CD14-positive monocyte (primary cell): ENCODE data around the gene BMERB1. TPM values are rescaled to one million over a fixed set of nuclear protein-coding genes. Genes with fewer than 3 reads are reported as not detected.
"Not testable (repeated sequence)": the region's sequence is repeated elsewhere in the genome, so short reads cannot be mapped to it uniquely, and the experiment has no call there.

Experiments
- DNase-seq, 3 donors: peaks; one replicate each; pipeline ENCODE4 v3.0.0-alpha.2; 2011 to 2022
- H2AFZ ChIP-seq: 2 replicates; pipeline ENCODE4 v1.6.0; 2012; ENCODE audit warnings: mild to moderate bottlenecking, low read depth, low read length, inconsistent platforms; ENCODE audit not compliant: insufficient read depth, poor library complexity, severe bottlenecking
- H3K27ac ChIP-seq, 2 donors: 1 replicate in 1 of 2; 2 replicates in 1 of 2; pipeline ENCODE4 v1.5.1; 2012 to 2013; ENCODE audit warnings: low read length in 2 of 2, control low read depth in 1 of 2, inconsistent platforms in 1 of 2, low read depth in 1 of 2, mild to moderate bottlenecking in 1 of 2
- H3K27me3 ChIP-seq, 2 donors: one replicate each; pipeline versions ENCODE4 v1.6.0 to v1.6.1; 2011 to 2013; ENCODE audit warnings: low read length in 2 of 2; ENCODE audit not compliant: control insufficient read depth in 2 of 2, insufficient read depth in 2 of 2
- H3K36me3 ChIP-seq, 2 donors: replicated peaks in 1 of 2; 1 replicate in 1 of 2; 2 replicates in 1 of 2; pipeline versions ENCODE4 v1.5.1 to v1.6.1; 2012 to 2013; ENCODE audit warnings: low read length in 2 of 2, control low read depth in 1 of 2, inconsistent platforms in 1 of 2, mild to moderate bottlenecking in 1 of 2; ENCODE audit not compliant: insufficient read depth in 2 of 2, control insufficient read depth in 1 of 2
- H3K4me1 ChIP-seq, 2 donors: 1 replicate in 1 of 2; 2 replicates in 1 of 2; pipeline versions ENCODE4 v1.5.1 to v1.6.1; 2012 to 2013; ENCODE audit warnings: low read length in 2 of 2, control low read depth in 1 of 2, inconsistent platforms in 1 of 2, mild to moderate bottlenecking in 1 of 2, moderate library complexity in 1 of 2; ENCODE audit not compliant: insufficient read depth in 2 of 2, control insufficient read depth in 1 of 2
- H3K4me2 ChIP-seq: replicated peaks from 2 replicates; pipeline ENCODE3; 2012; ENCODE audit warnings: low read length, moderate library complexity, mild to moderate bottlenecking; ENCODE audit not compliant: poor library complexity, severe bottlenecking; ENCODE audit errors: extremely low read depth
- H3K4me3 ChIP-seq, 3 experiments: fragments of 200-600 bp in 1 of 3; sonication (generic) in 1 of 3; replicated peaks in 1 of 3; 1 replicate in 2 of 3; 2 replicates in 1 of 3; pipeline ENCODE4 v1.5.1; 2011 to 2013; ENCODE audit warnings: low read length in 3 of 3, mild to moderate bottlenecking in 3 of 3, control low read depth in 2 of 3, low read depth in 2 of 3, inconsistent platforms in 1 of 3, moderate library complexity in 1 of 3
- H3K79me2 ChIP-seq: 2 replicates; pipeline ENCODE4 v1.6.0; 2012; ENCODE audit warnings: mild to moderate bottlenecking, control low read depth, inconsistent platforms, low read length, moderate library complexity; ENCODE audit not compliant: insufficient read depth
- H3K9ac ChIP-seq: 2 replicates; pipeline ENCODE4 v1.6.0; 2017; ENCODE audit warnings: low read length, mild to moderate bottlenecking; ENCODE audit not compliant: insufficient read depth, poor library complexity, severe bottlenecking
- H3K9me3 ChIP-seq, 2 donors: replicated peaks in 1 of 2; 1 replicate in 1 of 2; 2 replicates in 1 of 2; pipeline versions ENCODE4 v1.5.1 to v1.6.1; 2012 to 2013; ENCODE audit warnings: low read length in 2 of 2, control low read depth in 1 of 2; ENCODE audit not compliant: control insufficient read depth in 1 of 2, insufficient read depth in 1 of 2
- H4K20me1 ChIP-seq: 2 replicates; pipeline ENCODE4 v1.6.0; 2012; ENCODE audit warnings: mild to moderate bottlenecking, low read length, control low read depth, moderate library complexity; ENCODE audit not compliant: insufficient read depth
- H3K27ac Mint-ChIP-seq, 7 donors: one replicate each; pipeline ENCODE4 v1.8.0; 2020; ENCODE audit warnings: mild to moderate bottlenecking in 7 of 7, mixed read lengths in 7 of 7, moderate library complexity in 6 of 7, inconsistent platforms in 2 of 7
- H3K27me3 Mint-ChIP-seq, 3 donors: one replicate each; pipeline ENCODE4 v1.8.0; 2021 to 2022; ENCODE audit warnings: low read depth in 3 of 3, mild to moderate bottlenecking in 3 of 3, mixed read lengths in 3 of 3, moderate library complexity in 3 of 3, inconsistent platforms in 1 of 3
- H3K36me3 Mint-ChIP-seq, 2 donors: one replicate each; pipeline ENCODE4 v1.8.0; 2020; ENCODE audit warnings: mixed read lengths in 2 of 2, inconsistent platforms in 1 of 2, mild to moderate bottlenecking in 1 of 2
- H3K4me1 Mint-ChIP-seq: one replicate; pipeline ENCODE4 v1.8.0; 2020; ENCODE audit warnings: mild to moderate bottlenecking, mixed read lengths
- H3K4me3 Mint-ChIP-seq, 2 donors: one replicate each; pipeline ENCODE4 v1.8.0; 2020; ENCODE audit warnings: mild to moderate bottlenecking in 2 of 2, mixed read lengths in 2 of 2, moderate library complexity in 1 of 2
- H3K9me3 Mint-ChIP-seq, 7 donors: one replicate each; pipeline ENCODE4 v1.8.0; 2020 to 2022; ENCODE audit warnings: mixed read lengths in 7 of 7, mild to moderate bottlenecking in 6 of 7, moderate library complexity in 6 of 7, inconsistent platforms in 2 of 7
- WGBS: methylation state at CpG from one replicate; pipeline ENCODE4 v1.1.5; 2013; ENCODE audit warnings: missing lambda C conversion rate; ENCODE audit not compliant: insufficient coverage; 5-methylcytosine and 5-hydroxymethylcytosine counted together
- intact Hi-C, 2 donors: fragments of 100-400 bp; cut with micrococcal nuclease; formaldehyde crosslinking; loops; one replicate each; pipeline versions ENCODE4 v1.15.0 to v1.15.1; 2023
- polyA minus RNA-seq: library from RNA; depleted of rRNA, polyadenylated mRNA; stranded (reverse); fragments of >200 nt; gene quantifications from 2 replicates; pipeline ENCODE4 v1.2.3, GENCODE V29; 2012
- polyA plus RNA-seq, 3 donors: library from polyadenylated mRNA; depleted of rRNA in 1 of 3; unstranded in 2 of 3; stranded (reverse) in 1 of 3; fragments of 300-500 nt in 2 of 3; fragments of >200 nt in 1 of 3; fragmentation: Illumina TruSeq in 2 of 3; gene quantifications; 1 replicate in 2 of 3; 2 replicates in 1 of 3; pipeline ENCODE4 v1.2.3, GENCODE V29; 2012 to 2021
- total RNA-seq, 12 experiments: library from RNA in 1 of 12; stranded (reverse) in 1 of 12; fragments of 120-200 nt in 1 of 12; gene quantifications; one replicate each; pipeline ENCODE4 v1.2.4 and lab custom pipeline; 2013 to 2026; ENCODE audit warnings: mixed read lengths in 6 of 12, inconsistent platforms in 1 of 12
- TF ChIP-seq, protein P1 (sequence below): fragments of 200-600 bp; IDR thresholded peaks from one replicate; pipeline ENCODE4 v1.8.0; 2022; ENCODE audit warnings: antibody characterized with exemption, mild to moderate bottlenecking

The BMERB1 gene
- 0.27 TPM for total RNA-seq (2013)
- polyA plus RNA-seq, result under 1 TPM; 0.11 to 0.28 (median 0.11) TPM
- polyA minus RNA-seq, result 0.14 and 0.96 TPM in 2 replicates
- 0 to 2.6 (median 0.25) reads per million in 11 experiments for total RNA-seq (lab: John Stamatoyannopoulos, UW)

DNA sequence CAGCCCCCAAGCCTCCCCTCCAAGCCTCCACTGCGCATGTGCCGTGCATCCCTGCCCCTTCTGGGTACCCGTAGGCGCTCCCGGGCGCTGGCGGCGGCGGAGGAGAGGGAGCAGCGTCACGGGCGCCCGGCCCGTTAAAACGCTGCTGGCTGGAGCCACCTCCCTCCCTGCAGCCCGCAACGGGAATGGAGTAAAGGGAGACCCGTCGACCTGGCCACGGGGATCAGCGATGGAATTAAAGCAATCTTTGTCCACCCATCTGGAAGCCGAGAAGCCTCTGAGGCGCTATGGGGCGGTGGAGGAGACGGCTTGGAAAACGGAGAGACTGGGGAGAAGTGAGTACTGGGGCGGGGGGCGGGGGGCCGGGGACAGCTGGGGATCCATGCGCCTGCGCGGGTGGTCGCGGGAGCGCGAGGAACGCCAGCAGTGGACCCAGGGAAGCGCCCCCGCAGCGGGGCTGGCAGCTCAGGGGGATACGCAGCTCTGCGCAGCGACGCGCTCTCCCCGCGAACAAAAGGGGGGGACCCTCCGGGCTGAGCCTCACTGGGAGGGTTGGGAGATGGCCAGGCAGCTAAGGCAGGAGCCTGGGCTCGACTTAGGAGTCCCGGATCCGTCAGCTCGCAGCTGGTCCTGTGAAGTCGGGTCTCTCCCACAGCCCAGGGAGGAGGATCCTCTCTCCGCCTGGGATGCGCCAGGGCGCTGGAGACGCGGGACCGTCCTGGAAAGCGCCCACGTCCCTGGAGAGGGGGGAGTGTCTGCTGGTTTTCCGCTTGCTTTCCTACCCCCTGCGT is at the start of gene BMERB1:
Gene BMERB1, plus strand, starts transcription at position 164 of the 791 bp plus-strand sequence. Its CDS starts 66 bp downstream, at position 230.
- no peaks in the 10 kb centered on the region for H3K36me3 Mint-ChIP-seq
- WGBS, result under 1% methylated on average over 34 of the region's 63 CpGs
- H3K4me3 Mint-ChIP-seq, result peak within 1 kb of the TSS; percentile 61 to 79
- H3K27ac ChIP-seq, result no peak within 1 kb of the TSS
- H3K27me3 ChIP-seq, result peaks cover 31 to 44% of the 10 kb centered on the region in 2 donors
- H3K4me1 Mint-ChIP-seq, result peaks cover 11% of the 10 kb centered on the region
- H4K20me1 ChIP-seq, result no peaks in the 10 kb centered on the region
- peak within 1 kb of the TSS; percentile 28 for H3K4me2 ChIP-seq
- H3K79me2 ChIP-seq, result no peaks in the 10 kb centered on the region
- H3K9me3 ChIP-seq, result peaks cover 0 to 6% of the 10 kb centered on the region in 2 donors
- peaks cover 4 to 14% of the 10 kb centered on the region in 2 donors for H3K4me1 ChIP-seq
- peaks cover 0 to 6% (median 0%) of the 10 kb centered on the region in 7 donors for H3K9me3 Mint-ChIP-seq
- no peak within 1 kb of the TSS for H3K27ac Mint-ChIP-seq
- H3K27me3 Mint-ChIP-seq, result peaks cover 34 to 40% (median 39%) of the 10 kb centered on the region in 3 donors
- peak within 1 kb of the TSS in 1 of 3 experiments; percentile 12 for H3K4me3 ChIP-seq
- intact Hi-C loops, result no loop called here
- TF ChIP-seq, protein P1, sequence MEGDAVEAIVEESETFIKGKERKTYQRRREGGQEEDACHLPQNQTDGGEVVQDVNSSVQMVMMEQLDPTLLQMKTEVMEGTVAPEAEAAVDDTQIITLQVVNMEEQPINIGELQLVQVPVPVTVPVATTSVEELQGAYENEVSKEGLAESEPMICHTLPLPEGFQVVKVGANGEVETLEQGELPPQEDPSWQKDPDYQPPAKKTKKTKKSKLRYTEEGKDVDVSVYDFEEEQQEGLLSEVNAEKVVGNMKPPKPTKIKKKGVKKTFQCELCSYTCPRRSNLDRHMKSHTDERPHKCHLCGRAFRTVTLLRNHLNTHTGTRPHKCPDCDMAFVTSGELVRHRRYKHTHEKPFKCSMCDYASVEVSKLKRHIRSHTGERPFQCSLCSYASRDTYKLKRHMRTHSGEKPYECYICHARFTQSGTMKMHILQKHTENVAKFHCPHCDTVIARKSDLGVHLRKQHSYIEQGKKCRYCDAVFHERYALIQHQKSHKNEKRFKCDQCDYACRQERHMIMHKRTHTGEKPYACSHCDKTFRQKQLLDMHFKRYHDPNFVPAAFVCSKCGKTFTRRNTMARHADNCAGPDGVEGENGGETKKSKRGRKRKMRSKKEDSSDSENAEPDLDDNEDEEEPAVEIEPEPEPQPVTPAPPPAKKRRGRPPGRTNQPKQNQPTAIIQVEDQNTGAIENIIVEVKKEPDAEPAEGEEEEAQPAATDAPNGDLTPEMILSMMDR, result no peak
- no peak for DNase-seq
- H2AFZ ChIP-seq, result peak within 1 kb of the TSS; percentile 59
- H3K9ac ChIP-seq, result no peak within 1 kb of the TSS
- H3K36me3 ChIP-seq, result no peaks in the 10 kb centered on the region

- H3K27me3 ChIP-seq, H3K4me3 ChIP-seq, intact Hi-C loops, H3K4me1 Mint-ChIP-seq, H4K20me1 ChIP-seq, H3K27ac Mint-ChIP-seq, H3K9me3 ChIP-seq, H3K36me3 ChIP-seq, H3K36me3 Mint-ChIP-seq, H3K27ac ChIP-seq, DNase-seq, H3K27me3 Mint-ChIP-seq, H3K79me2 ChIP-seq, H3K4me2 ChIP-seq, H3K9me3 Mint-ChIP-seq, H3K4me1 ChIP-seq, H3K9ac ChIP-seq, H2AFZ ChIP-seq, H3K4me3 Mint-ChIP-seq: not testable (repeated sequence)
- no CpG with 5 or more reads among the region's 6 CpGs for WGBS
Measured at GRCh38 chr16:15388060-15388459, 46.3 kb upstream of the BMERB1 start.

- H3K79me2 ChIP-seq, H3K9ac ChIP-seq, H2AFZ ChIP-seq, intact Hi-C loops, H3K4me1 Mint-ChIP-seq, H3K4me1 ChIP-seq, H4K20me1 ChIP-seq, H3K27me3 ChIP-seq, H3K9me3 ChIP-seq, DNase-seq, H3K4me2 ChIP-seq, H3K4me3 ChIP-seq, H3K27ac ChIP-seq, H3K9me3 Mint-ChIP-seq, H3K36me3 ChIP-seq, H3K4me3 Mint-ChIP-seq, H3K36me3 Mint-ChIP-seq, H3K27ac Mint-ChIP-seq: not testable (repeated sequence)
- H3K27me3 Mint-ChIP-seq, result peaks cover 4 to 14% (median 14%) of the 10 kb centered on the region in 3 donors
- 60% methylated on average over 1 of the region's 5 CpGs for WGBS
Measured at GRCh38 chr16:15389916-15390315, 44.5 kb upstream of the BMERB1 start.

GRCh38 chr16:15393025-15393424 is 41.4 kb upstream of the BMERB1 start:
- H2AFZ ChIP-seq, DNase-seq, H3K79me2 ChIP-seq, H3K4me3 Mint-ChIP-seq, H3K9me3 ChIP-seq, H3K27ac Mint-ChIP-seq, H3K36me3 Mint-ChIP-seq, H3K4me1 ChIP-seq, H3K4me3 ChIP-seq, intact Hi-C loops, H3K9ac ChIP-seq, H3K36me3 ChIP-seq, H3K27me3 ChIP-seq, H3K4me2 ChIP-seq, H3K9me3 Mint-ChIP-seq, H4K20me1 ChIP-seq, H3K27ac ChIP-seq: not testable (repeated sequence)
- no CpG with 5 or more reads among the region's 8 CpGs for WGBS
- peaks cover 19 to 21% (median 19%) of the 10 kb centered on the region in 3 donors for H3K27me3 Mint-ChIP-seq
- peaks cover 12% of the 10 kb centered on the region for H3K4me1 Mint-ChIP-seq
